HG03196 (cell line): ENCODE measurements around the gene KCNK2.
"Not testable (repeated sequence)": the region's sequence is repeated elsewhere in the genome, so short reads cannot be mapped to it uniquely, and the experiment has no call there.

Experiments
- ATAC-seq: cut with Tn5 transposase; IDR thresholded peaks from one replicate; pipeline ENCODE4 v1.9.1; 2021; ENCODE audit not compliant: unreplicated experiment

KCNK2 gene

GRCh38 chr1:215147024-215147423 lies 64.5 kb downstream of the KCNK2 start:
- no peak for ATAC-seq

DNA sequence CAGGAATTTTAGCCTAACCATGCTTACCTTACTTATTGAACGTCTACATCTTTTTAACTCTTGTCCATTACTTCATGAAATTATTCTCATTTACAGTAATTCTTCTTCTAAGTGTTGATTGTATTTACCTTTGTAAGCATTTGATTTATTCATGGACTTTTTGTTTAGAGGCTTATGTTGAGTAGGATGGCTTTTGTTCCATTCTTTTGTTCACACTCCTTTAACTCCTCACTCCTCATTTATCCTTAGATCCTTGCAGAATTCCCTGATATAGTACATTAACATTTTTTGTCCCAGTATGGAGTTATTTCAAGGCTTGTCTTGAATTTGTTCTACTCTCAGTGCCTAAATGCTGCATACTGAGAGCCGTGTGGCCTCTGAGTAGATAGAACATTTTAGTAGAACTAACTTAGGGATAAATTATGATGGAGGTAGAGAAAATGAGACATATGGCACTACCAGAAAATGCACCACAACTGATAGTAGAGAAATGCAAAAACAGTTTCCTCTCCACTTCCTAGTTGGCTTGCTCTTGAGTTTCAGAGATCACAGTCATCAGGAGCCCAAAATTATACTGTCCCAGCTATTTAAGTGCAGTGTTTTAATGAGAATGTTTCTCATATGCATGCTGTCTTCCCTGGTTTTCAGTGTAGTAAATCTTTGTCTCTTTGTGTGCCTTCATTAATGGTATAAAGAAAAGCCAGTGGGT lies 69.5 kb downstream of the KCNK2 start:
- no peak for ATAC-seq

DNA sequence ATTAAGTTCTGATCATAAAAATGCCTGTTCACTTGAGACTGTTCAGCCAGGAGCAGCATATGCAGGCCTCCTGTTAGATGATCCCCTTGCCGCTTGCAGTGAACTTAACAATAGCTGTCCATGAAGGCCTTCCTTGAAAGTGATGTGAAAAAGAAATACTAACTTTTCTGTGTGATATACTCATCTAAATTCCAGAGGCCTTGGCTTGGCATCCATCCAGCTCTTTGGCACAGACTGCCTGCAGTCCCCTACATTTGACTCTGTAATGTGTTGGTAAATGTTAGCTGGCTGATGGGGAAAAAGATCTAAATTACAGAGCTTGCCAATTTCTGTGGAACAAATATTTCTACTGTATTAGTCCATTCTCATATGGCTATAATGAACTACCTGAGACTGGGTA lies 73.7 kb downstream of the KCNK2 start:
- no peak for ATAC-seq

- ATAC-seq: no peak
These were observed 77.8 kb downstream of the KCNK2 start for GRCh38 chr1:215160351-215160750.

GRCh38 chr1:215163144-215163543 lies 80.6 kb downstream of the KCNK2 start:
- ATAC-seq: not testable (repeated sequence)

DNA sequence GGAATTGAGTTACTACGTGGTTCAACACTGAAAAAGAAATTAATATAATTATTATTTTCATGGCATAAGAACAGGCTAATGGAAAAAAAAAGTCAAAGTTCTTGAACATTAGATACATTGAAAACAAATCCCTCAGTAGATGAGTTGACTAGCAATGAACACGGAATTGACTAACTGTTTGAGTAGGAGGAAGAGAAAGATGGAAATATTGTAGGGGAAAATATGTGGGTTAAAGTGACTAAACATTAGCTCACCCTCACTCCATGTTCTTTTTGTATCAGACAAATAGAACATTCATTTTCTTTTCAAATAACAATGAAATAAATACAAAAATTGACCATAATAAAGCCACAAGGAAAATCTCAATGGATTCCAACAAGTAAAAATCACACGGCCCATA lies 84.3 kb downstream of the KCNK2 start:
- no peak for ATAC-seq

DNA sequence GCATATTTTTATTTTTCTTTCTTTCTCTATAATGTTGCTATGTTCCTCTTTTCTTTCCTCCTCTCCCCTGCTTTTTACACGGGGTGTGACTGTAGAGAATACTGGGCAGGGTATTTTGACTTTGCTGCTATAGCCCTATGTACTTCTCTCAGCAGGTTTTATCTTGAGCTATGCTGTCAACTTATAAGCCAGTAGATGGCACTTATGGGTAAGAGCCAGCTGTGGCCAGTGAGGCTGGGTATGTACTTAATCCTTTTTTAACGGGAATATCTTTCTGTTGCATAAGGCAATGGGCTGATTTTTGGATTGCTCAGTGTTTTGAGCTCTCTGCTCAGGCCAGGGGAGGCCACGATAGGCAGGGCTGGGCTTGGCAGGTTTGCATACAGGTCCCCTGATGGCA lies 99.0 kb downstream of the KCNK2 start:
- no peak for ATAC-seq

GRCh38 chr1:215185067-215185620 lies 102.6 kb downstream of the KCNK2 start:
- no peak for ATAC-seq

DNA sequence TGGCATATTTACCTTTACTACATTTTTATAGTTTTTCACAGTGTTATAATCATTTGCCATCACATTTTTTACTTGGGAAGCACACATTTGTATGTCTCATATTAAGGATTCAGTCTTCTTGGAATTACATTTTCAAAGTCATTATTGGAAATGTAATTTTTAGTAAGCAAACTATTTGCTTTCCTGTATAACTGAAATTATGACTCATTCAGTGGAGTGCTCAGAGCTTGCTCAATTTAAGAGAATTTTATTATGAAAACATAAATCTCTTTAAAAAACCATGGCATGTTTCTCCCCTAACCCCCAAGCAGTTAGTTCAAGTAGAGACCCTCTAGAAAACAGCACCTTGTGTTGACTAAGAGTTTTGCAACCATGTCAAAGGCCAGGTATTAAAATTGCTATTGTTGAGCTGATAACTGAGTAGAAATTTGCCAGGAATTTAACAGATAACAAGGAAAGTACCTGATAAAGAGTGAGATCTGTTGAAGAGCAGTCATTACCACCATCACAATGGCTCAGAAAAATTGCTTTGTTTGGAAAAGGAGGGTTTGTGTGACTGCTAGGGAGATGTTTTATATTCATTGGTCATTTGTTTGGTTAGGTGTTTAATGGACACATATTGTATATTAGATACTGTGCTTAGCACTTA lies 105.9 kb downstream of the KCNK2 start:
- no peak for ATAC-seq

- ATAC-seq: no peak
These were observed 109.8 kb downstream of the KCNK2 start for GRCh38 chr1:215192306-215192705.

DNA sequence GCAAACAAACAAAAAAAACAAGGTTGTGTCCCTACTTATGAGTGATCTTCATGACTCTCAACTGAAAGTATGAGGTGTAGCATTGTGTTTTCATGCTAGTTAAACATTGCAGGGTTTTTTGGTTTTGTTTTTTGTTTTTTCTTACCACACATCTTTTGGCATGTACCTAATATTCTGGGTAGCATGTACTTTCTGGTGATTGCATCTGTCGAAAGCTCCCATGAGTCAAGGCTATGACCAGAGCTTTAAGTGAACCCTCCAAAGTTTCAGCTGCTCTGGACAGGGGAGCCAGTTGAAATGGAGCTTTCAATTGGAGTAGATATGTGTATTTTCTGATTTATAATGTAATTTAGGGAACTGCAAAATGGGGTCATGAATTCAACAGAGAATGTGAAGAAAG lies 115.5 kb downstream of the KCNK2 start:
- no peak for ATAC-seq

DNA sequence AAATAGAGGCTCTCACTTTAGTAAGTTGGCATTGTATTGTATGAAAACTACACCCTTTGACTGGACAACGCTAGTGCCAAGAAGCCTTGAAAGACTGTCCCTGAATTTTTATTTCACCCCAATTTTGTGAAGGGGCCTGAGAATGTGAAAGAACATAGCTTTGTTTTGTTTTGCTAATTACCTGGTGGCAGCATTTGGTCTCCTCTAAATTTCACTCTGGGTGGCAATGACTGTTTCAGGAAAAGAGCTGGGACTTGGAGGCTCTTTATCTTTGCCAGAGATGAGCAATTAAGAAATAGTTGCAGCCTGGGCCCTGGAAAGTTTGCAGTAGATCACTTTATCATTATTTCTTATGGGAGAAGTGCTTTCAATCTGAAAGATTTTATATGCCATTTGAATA lies 117.6 kb downstream of the KCNK2 start:
- no peak for ATAC-seq

DNA sequence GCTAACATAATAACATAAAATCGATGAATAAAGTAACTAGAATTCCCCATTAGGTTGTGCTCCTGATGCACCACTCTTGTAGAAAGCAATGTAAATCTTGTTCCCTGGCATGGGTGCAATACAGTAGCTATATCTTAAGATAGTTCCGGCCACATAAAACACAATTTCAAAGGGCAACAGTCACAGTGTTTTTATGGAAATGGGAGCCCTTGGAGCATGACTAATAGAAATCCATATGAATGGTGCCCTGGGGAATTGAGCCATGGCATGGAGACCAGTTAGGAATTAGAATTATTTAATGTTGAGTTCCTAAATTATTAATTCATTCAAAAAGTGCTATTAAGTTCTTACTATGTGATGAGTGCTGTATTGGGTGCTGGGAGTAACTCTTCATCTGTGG lies 118.7 kb downstream of the KCNK2 start:
- no peak for ATAC-seq

- ATAC-seq: no peak
These were observed 120.3 kb downstream of the KCNK2 start for GRCh38 chr1:215202868-215203267.

DNA sequence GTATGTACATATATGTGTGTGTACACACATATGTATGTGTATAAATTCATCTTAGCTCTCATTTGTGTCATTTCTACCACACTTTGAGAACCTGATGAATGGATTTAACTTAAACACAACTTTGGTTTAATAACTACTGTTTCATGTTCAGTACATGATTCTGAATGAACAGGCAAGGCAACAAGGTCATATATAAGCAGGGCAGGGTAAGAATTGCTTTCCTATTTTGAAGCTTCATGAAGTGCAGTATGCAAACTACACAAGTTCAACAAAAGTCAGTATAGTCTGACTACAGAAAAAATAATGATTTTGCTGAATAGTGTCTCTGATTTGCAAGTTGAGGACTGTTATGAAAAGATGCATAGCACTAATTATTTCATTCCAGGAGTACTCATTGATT lies 127.6 kb downstream of the KCNK2 start:
- ATAC-seq: no peak

- ATAC-seq: no peak
These were observed 133.3 kb downstream of the KCNK2 start for GRCh38 chr1:215215846-215216245.

- ATAC-seq: no peak
These were observed 136.8 kb downstream of the KCNK2 start for GRCh38 chr1:215219372-215219771.

DNA sequence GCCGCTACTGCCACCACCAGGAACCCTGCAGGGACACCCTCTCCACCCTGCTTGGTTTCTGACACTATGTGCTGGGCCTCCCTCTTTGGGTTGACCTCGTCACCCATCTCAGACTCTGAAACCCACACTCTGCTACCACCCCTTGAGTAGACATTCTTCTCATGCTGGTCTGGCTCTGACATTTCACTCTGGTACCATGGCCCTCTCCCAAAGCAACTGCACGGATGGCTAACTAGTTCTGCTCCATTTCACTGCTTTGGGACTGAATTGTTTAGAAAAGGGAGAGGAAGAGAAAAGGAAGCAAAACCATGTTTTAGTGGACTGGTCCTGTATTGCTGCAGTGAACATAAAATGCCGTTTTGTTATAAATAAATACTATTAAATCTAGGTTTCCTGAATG lies 137.8 kb downstream of the KCNK2 start:
- ATAC-seq: no peak

- ATAC-seq: no peak
These were observed 144.2 kb downstream of the KCNK2 start for GRCh38 chr1:215226757-215227156.

- ATAC-seq: no peak
These were observed 145.7 kb downstream of the KCNK2 start for GRCh38 chr1:215228193-215228592.

- ATAC-seq: no peak
These were observed 158.9 kb downstream of the KCNK2 start for GRCh38 chr1:215241451-215241850.

GRCh38 chr1:215243345-215244054 lies 161.0 kb downstream of the KCNK2 start:
- ATAC-seq: no peak
